Mesendoderm (in vitro differentiated cells): Measurements from ENCODE around the gene DNAJC22.

Experiments
- DNase-seq: peaks from one replicate; pipeline ENCODE4 v3.0.0; 2013
- H2AK5ac ChIP-seq: 2 replicates; pipeline ENCODE4 v1.6.1; 2013; ENCODE audit warnings: low read length, inconsistent platforms
- H2BK120ac ChIP-seq: 2 replicates; pipeline ENCODE4 v1.6.1; 2013; ENCODE audit warnings: low read depth, mild to moderate bottlenecking, low read length, moderate library complexity, mixed read lengths
- H2BK15ac ChIP-seq: replicated peaks from 2 replicates; pipeline ENCODE4 v1.6.1; 2013; ENCODE audit warnings: low read depth, mild to moderate bottlenecking, moderate library complexity
- H2BK5ac ChIP-seq: 2 replicates; pipeline ENCODE4 v1.6.1; 2013; ENCODE audit warnings: low read length, inconsistent platforms
- H3K18ac ChIP-seq: 2 replicates; pipeline ENCODE4 v1.6.1; 2013; ENCODE audit warnings: mild to moderate bottlenecking, low read length, mixed read lengths
- H3K23ac ChIP-seq: one replicate; pipeline ENCODE4 v1.6.1; 2013; ENCODE audit warnings: low read length
- H3K27ac ChIP-seq: 2 replicates; pipeline ENCODE4 v1.5.1; 2013; ENCODE audit warnings: low read depth, mild to moderate bottlenecking, inconsistent platforms, low read length, moderate library complexity
- H3K27me3 ChIP-seq: 2 replicates; pipeline ENCODE4 v1.6.1; 2013; ENCODE audit warnings: low read length, control low read depth, mild to moderate bottlenecking, inconsistent platforms; ENCODE audit not compliant: insufficient read depth, poor library complexity
- H3K36me3 ChIP-seq: 2 replicates; pipeline ENCODE4 v1.6.1; 2013; ENCODE audit warnings: low read length, inconsistent platforms; ENCODE audit not compliant: control insufficient read depth, insufficient read depth
- H3K4ac ChIP-seq: one replicate; pipeline ENCODE4 v1.6.1; 2013; ENCODE audit warnings: low read depth, mild to moderate bottlenecking, low read length, moderate library complexity
- H3K4me1 ChIP-seq: 2 replicates; pipeline ENCODE4 v1.6.1; 2013; ENCODE audit warnings: low read depth, low read length, inconsistent platforms; ENCODE audit not compliant: control insufficient read depth
- H3K4me2 ChIP-seq: 2 replicates; pipeline ENCODE4 v1.6.1; 2013; ENCODE audit warnings: low read length
- H3K4me3 ChIP-seq: 2 replicates; pipeline ENCODE4 v1.5.1; 2013; ENCODE audit warnings: mild to moderate bottlenecking, low read length
- H3K56ac ChIP-seq: one replicate; pipeline ENCODE4 v1.6.1; 2013; ENCODE audit warnings: low read length
- H3K79me1 ChIP-seq: 2 replicates; pipeline ENCODE4 v1.6.1; 2013; ENCODE audit warnings: low read length, inconsistent platforms
- H3K79me2 ChIP-seq: 2 replicates; pipeline ENCODE4 v1.6.1; 2013; ENCODE audit warnings: mild to moderate bottlenecking, low read length; ENCODE audit not compliant: control insufficient read depth, insufficient read depth
- H3K9ac ChIP-seq: 2 replicates; pipeline ENCODE4 v1.6.1; 2013; ENCODE audit warnings: low read length, inconsistent platforms
- H4K5ac ChIP-seq: one replicate; pipeline ENCODE4 v1.6.1; 2013; ENCODE audit warnings: low read length
- H4K8ac ChIP-seq: one replicate; pipeline ENCODE4 v1.6.1; 2013; ENCODE audit warnings: low read depth, mild to moderate bottlenecking, control low read depth, low read length, moderate library complexity
- WGBS: extraction: QIAGEN DNeasy Blood & Tissue Kit; methylation state at CpG from one replicate; pipeline ENCODE4 v1.1.7; 2013; ENCODE audit warnings: low lambda C conversion rate, missing lambda C conversion rate; ENCODE audit not compliant: insufficient coverage; ENCODE audit errors: extremely low coverage; 5-methylcytosine and 5-hydroxymethylcytosine counted together

Gene DNAJC22

DNA sequence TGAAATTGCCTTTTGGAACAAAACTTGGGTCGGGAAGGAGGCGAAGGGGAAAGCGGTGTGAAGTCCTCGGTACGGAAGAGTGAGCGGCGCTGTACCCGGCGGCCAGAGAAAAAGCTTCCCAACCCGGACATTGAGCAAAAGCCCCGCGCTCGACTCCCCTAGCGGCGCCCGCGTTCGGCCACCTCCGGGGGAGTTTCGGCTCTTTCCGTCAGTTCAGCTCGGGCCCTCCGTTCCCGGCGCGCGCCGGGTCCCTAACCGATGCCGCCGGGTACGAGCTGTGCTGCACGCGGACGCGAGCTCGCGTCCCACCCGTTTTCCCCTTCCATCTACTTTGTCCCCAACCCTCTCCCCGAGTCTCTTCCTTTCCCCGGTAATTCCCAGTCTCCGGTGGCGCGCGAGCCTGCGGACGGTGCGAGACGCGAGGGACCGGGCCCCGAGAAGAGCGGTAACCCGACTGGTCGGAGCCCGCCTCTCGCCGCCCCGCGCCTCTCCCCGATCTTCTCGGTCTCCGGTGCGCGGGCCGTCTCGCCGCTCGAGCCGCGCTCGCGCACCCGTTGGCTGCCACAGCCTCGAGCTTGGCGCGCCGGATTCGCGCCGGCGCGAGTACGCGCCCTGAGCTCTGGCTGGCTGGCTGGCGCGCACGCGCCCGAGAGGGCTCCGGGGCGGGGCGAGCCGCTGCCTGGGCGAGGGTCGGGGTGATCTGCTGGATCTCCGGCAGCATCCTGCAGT lies 20.1 kb downstream of the DNAJC22 start:
- Histone ChIP-seq H3K23ac (no peak overlapping the region), H3K79me2 (peaks cover 32% of the 10 kb centered on the region), H3K79me1 (peaks cover 2% of the 10 kb centered on the region), H3K4ac (peak overlapping the region; percentile 56), H3K27me3 (no peaks in the 10 kb centered on the region), H3K4me3 (peak overlapping the region; percentile 77), H4K5ac (no peak overlapping the region), H3K56ac (peak overlapping the region; percentile 99), H2BK15ac (no peak overlapping the region), H3K27ac (peak overlapping the region; percentile 99), H3K9ac (peak overlapping the region; percentile 96), H3K18ac (peak overlapping the region; percentile 91), H3K4me1 (no peaks in the 10 kb centered on the region), H4K8ac (peak overlapping the region; percentile 28), H3K36me3 (no peaks in the 10 kb centered on the region), H2BK120ac (peak overlapping the region; percentile 70), H2AK5ac (no peak overlapping the region), H2BK5ac (peak overlapping the region; percentile 47), H3K4me2 (peak overlapping the region; percentile 61)
- no CpG with 5 or more reads among the region's 97 CpGs for WGBS
- DNase-seq = peak; percentile 93

DNA sequence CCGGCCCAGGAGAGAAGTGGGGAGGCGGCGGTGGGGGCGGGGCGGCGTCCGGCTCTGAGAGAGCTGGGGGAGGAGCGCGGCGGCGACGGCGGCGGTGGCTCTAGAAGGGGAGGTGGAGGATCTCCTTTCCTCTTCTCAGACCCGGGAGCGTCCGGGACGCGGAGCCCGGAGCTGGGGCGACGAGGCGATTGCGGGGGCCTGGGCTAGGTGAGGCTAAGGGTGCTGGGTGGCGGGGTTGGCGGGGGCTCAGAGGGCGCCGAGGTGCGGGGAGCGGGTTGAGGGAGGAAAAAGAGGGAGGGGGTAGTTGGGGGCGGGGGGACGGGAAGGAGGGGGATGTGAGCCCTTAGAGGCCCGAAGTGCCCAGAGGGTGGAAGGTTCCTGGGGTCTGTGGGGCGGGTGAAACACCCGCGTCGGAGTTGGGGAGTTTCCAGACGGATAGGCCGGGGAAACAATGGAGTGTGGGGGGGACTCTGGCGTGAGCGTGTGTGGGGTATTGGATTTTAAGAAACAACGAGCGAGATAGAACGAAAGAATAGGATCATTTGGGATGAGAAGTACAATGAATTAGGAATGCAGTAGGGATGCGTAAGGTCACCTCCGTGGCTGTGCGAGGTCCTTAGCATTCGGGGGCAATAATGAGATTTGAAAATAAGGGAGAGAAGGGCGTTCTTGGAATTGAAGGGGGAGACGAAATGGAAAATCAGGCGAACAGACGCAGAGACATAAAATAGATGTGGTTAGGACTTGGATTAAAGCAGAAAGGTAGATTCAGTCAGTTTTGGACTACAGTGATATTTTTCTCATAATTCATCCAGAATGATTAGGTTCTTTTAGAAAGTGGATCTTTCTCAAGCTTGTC lies 20.9 kb downstream of the DNAJC22 start, which contains the start of gene SPATS2:
TSS of gene SPATS2 (plus strand) at position 82 of the 859 bp plus-strand sequence. CDS start 93,551 bp downstream, outside the sequence.
- H3K36me3 ChIP-seq = no peaks in the 10 kb centered on the region
- H3K27ac ChIP-seq = peak within 1 kb of the TSS; percentile 99
- WGBS = no CpG with 5 or more reads among the region's 52 CpGs
- peak within 1 kb of the TSS; percentile 79 for H2BK120ac ChIP-seq
- H3K4me2 ChIP-seq = peak within 1 kb of the TSS; percentile 89
- H3K4ac ChIP-seq = peak within 1 kb of the TSS; percentile 84
- H2AK5ac ChIP-seq = peak within 1 kb of the TSS; percentile 72
- peak within 1 kb of the TSS; percentile 99 for H3K56ac ChIP-seq
- H3K18ac ChIP-seq = peak within 1 kb of the TSS; percentile 98
- H3K27me3 ChIP-seq = no peaks in the 10 kb centered on the region
- no peaks in the 10 kb centered on the region for H3K4me1 ChIP-seq
- DNase-seq = peak; percentile 98
- H2BK15ac ChIP-seq = no peak within 1 kb of the TSS
- H3K79me1 ChIP-seq = peaks cover 2% of the 10 kb centered on the region
- H3K23ac ChIP-seq = no peak within 1 kb of the TSS
- peaks cover 35% of the 10 kb centered on the region for H3K79me2 ChIP-seq
- no peak within 1 kb of the TSS for H4K5ac ChIP-seq
- peak within 1 kb of the TSS; percentile 83 for H3K4me3 ChIP-seq
- H4K8ac ChIP-seq = peak within 1 kb of the TSS; percentile 28
- peak within 1 kb of the TSS; percentile 51 for H2BK5ac ChIP-seq
- peak within 1 kb of the TSS; percentile 96 for H3K9ac ChIP-seq

DNA sequence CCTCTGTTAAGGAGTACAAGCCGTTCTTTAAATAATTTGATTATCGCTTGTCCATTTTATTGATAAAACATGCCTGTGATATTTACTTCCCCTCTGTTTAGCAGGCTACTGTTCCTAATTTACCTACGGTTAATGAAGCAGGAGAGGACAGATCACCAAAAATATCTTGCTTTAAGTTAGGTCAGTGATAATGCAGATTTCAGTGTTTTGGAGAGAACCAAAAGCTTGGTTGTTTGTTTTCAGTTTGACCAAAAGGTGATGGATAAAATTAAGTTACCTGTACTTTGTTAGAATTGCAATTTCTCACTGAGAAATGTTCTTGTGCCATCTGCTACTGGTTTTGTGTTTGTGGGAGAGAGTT lies 21.5 kb downstream of the DNAJC22 start:
- Histone ChIP-seq H3K27me3 (no peaks in the 10 kb centered on the region), H2BK5ac (no peak overlapping the region), H3K56ac (peak overlapping the region; percentile 88), H3K23ac (no peak overlapping the region), H3K18ac (no peak overlapping the region), H2BK120ac (no peak overlapping the region), H3K4me2 (peak overlapping the region; percentile 23), H4K5ac (no peak overlapping the region), H3K36me3 (no peaks in the 10 kb centered on the region), H4K8ac (no peak overlapping the region), H3K4me1 (no peaks in the 10 kb centered on the region), H3K4ac (no peak overlapping the region), H2BK15ac (no peak overlapping the region), H3K4me3 (no peak overlapping the region), H3K9ac (peak overlapping the region; percentile 84), H2AK5ac (no peak overlapping the region), H3K27ac (no peak overlapping the region), H3K79me1 (peaks cover 2% of the 10 kb centered on the region), H3K79me2 (peaks cover 40% of the 10 kb centered on the region)
- DNase-seq = no peak
- no CpG with 5 or more reads among the region's 3 CpGs for WGBS

DNA sequence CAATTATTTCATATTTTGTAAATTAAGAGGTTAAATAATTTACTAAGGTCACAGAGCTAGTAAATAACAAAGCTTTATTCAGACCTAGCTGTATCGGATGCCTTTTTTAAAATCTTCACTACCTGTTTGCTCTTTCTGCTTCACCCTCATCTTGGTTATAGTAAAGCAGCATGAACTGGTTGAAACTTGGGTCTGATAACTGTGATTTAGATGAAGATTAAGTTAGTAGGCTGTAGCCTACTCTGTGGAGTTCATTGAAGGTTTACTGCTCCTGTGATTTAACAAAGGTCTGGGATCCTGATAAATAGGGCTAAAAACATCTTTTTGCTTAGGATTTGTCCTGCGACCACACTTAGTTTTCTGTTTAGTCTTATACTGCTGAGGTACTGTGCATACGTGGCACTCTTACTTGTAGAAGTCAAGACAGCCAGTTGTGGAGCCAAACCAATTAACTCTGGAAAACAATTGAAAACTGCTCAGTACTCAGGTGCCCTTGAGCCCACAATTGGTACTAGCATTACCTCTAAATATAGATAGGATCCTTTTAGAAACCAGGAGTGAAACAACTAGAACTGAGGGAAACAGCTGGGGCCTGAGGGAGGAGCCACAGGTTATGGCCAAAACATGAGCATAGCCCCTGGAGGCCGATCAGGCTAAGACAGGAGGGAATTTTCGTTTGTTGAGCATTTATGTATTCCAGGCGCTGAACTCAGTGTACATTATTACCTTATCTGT lies 22.9 kb downstream of the DNAJC22 start:
- H2BK15ac ChIP-seq = no peak overlapping the region

DNA sequence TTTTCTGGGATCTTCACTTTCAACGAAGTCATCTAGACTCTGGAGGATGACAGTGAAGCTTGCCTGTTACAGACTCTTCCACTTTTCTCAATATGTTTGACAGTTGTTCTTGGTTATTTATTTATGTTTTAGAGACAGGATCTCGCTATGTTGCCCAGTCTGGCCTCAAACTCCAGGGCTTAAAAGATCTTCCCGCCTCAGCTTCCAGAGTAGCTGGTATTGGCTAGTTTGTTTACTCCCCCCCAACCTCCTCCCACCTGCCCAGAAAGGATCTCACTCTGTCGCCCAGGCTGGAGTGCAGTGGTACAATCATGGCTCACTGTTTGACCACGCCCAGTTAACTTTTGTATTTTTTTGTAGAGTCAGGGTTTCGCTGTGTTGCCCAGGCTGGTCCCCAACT lies 23.9 kb downstream of the DNAJC22 start:
- no peak overlapping the region for H2BK5ac ChIP-seq
- H2AK5ac ChIP-seq = no peak overlapping the region
- no peaks in the 10 kb centered on the region for H3K4me1 ChIP-seq
- no CpG with 5 or more reads among the region's 6 CpGs for WGBS
- no peak overlapping the region for H2BK120ac ChIP-seq
- H3K79me2 ChIP-seq = peaks cover 55% of the 10 kb centered on the region
- H3K18ac ChIP-seq = no peak overlapping the region
- no peak overlapping the region for H3K27ac ChIP-seq
- no peak for DNase-seq
- H3K9ac ChIP-seq = no peak overlapping the region
- no peak overlapping the region for H3K4ac ChIP-seq
- no peak overlapping the region for H3K4me3 ChIP-seq
- H3K36me3 ChIP-seq = no peaks in the 10 kb centered on the region
- no peaks in the 10 kb centered on the region for H3K27me3 ChIP-seq
- H3K23ac ChIP-seq = no peak overlapping the region
- peaks cover 7% of the 10 kb centered on the region for H3K79me1 ChIP-seq
- no peak overlapping the region for H3K56ac ChIP-seq
- no peak overlapping the region for H4K5ac ChIP-seq
- no peak overlapping the region for H4K8ac ChIP-seq
- H3K4me2 ChIP-seq = no peak overlapping the region
- no peak overlapping the region for H2BK15ac ChIP-seq

More for the DNA sequence above, 22.9 kb downstream of the DNAJC22 start:
- H3K4me1 ChIP-seq = no peaks in the 10 kb centered on the region
- H3K79me1 ChIP-seq = peaks cover 4% of the 10 kb centered on the region
- no peak overlapping the region for H4K5ac ChIP-seq
- H3K79me2 ChIP-seq = peaks cover 48% of the 10 kb centered on the region
- no peak overlapping the region for H3K4ac ChIP-seq
- H3K36me3 ChIP-seq = no peaks in the 10 kb centered on the region
- H2BK5ac ChIP-seq = no peak overlapping the region
- peak overlapping the region; percentile 18 for H3K56ac ChIP-seq
- WGBS = no CpG with 5 or more reads among the region's 6 CpGs
- DNase-seq = peak; percentile 61
- no peak overlapping the region for H3K4me2 ChIP-seq
- H3K18ac ChIP-seq = no peak overlapping the region
- H3K27ac ChIP-seq = no peak overlapping the region
- H2BK120ac ChIP-seq = no peak overlapping the region
- H3K9ac ChIP-seq = no peak overlapping the region
- no peaks in the 10 kb centered on the region for H3K27me3 ChIP-seq
- no peak overlapping the region for H3K4me3 ChIP-seq
- no peak overlapping the region for H3K23ac ChIP-seq
- no peak overlapping the region for H4K8ac ChIP-seq
- H2AK5ac ChIP-seq = no peak overlapping the region
